Neuronal stem cell (in vitro differentiated cells): ENCODE results near the gene CAMTA1.

Experiments
- DNase-seq: peaks from one replicate; pipeline ENCODE4 v3.0.0-alpha.2; 2013; ENCODE audit warnings: low spot score
- H2AFZ ChIP-seq: one replicate; pipeline ENCODE4 v1.6.1; 2013; ENCODE audit warnings: mild to moderate bottlenecking, low read length, inconsistent platforms
- H2AK5ac ChIP-seq: 2 replicates; pipeline ENCODE4 v1.6.1; 2013; ENCODE audit warnings: low read depth, mild to moderate bottlenecking, inconsistent platforms, low read length, moderate library complexity, mixed read lengths
- H2BK120ac ChIP-seq: 2 replicates; pipeline ENCODE4 v1.6.1; 2013; ENCODE audit warnings: low read depth, mild to moderate bottlenecking, inconsistent platforms, low read length, moderate library complexity, mixed read lengths
- H2BK12ac ChIP-seq: one replicate; pipeline ENCODE4 v1.6.1; 2013; ENCODE audit warnings: low read length, inconsistent platforms
- H2BK15ac ChIP-seq: 2 replicates; pipeline ENCODE4 v1.6.1; 2013; ENCODE audit warnings: mild to moderate bottlenecking, low read length, inconsistent platforms, mixed read lengths
- H2BK5ac ChIP-seq: one replicate; pipeline ENCODE4 v1.6.1; 2013; ENCODE audit warnings: inconsistent platforms, mild to moderate bottlenecking, low read length, moderate library complexity
- H3K14ac ChIP-seq: one replicate; pipeline ENCODE4 v1.6.1; 2013; ENCODE audit warnings: low read length, inconsistent platforms
- H3K18ac ChIP-seq: 2 replicates; pipeline ENCODE4 v1.6.1; 2013; ENCODE audit warnings: low read length, inconsistent platforms
- H3K23ac ChIP-seq: 2 replicates; pipeline ENCODE4 v1.6.1; 2013; ENCODE audit warnings: low read depth, mild to moderate bottlenecking, mixed read lengths, low read length, inconsistent platforms; ENCODE audit not compliant: poor library complexity
- H3K27ac ChIP-seq: replicated peaks from 3 replicates; pipeline ENCODE4 v1.5.1; 2013; ENCODE audit warnings: low read length, inconsistent platforms
- H3K27me3 ChIP-seq, 3 experiments: 2 replicates each; pipeline ENCODE4 v1.6.1; 2013; ENCODE audit warnings: low read length in 3 of 3, mild to moderate bottlenecking in 2 of 3, inconsistent platforms in 1 of 3, low read depth in 1 of 3, mixed read lengths in 1 of 3, moderate library complexity in 1 of 3; ENCODE audit not compliant: control insufficient read depth in 3 of 3, insufficient read depth in 3 of 3
- H3K36me3 ChIP-seq, 2 donors: replicated peaks in 1 of 2; 2 replicates each; pipeline ENCODE4 v1.6.1; 2013; ENCODE audit warnings: low read length in 2 of 2; ENCODE audit not compliant: control insufficient read depth in 2 of 2, insufficient read depth in 2 of 2
- H3K4ac ChIP-seq: 2 replicates; pipeline ENCODE4 v1.6.1; 2013; ENCODE audit warnings: inconsistent platforms, mild to moderate bottlenecking, low read length, moderate library complexity
- H3K4me1 ChIP-seq, 2 donors: 1 replicate in 1 of 2; 2 replicates in 1 of 2; pipeline ENCODE4 v1.6.1; 2013; ENCODE audit warnings: low read length in 2 of 2, low read depth in 1 of 2; ENCODE audit not compliant: control insufficient read depth in 2 of 2, insufficient read depth in 1 of 2
- H3K4me2 ChIP-seq: one replicate; pipeline ENCODE4 v1.6.1; 2013; ENCODE audit warnings: mild to moderate bottlenecking, low read length, inconsistent platforms; ENCODE audit not compliant: insufficient read depth, poor library complexity, severe bottlenecking
- H3K4me3 ChIP-seq, 2 donors: 2 replicates each; pipeline ENCODE4 v1.5.1; 2013; ENCODE audit warnings: low read length in 2 of 2, mild to moderate bottlenecking in 2 of 2, inconsistent platforms in 1 of 2, moderate library complexity in 1 of 2
- H3K79me1 ChIP-seq: one replicate; pipeline ENCODE4 v1.6.1; 2013; ENCODE audit warnings: low read depth, mild to moderate bottlenecking, inconsistent platforms, low read length, moderate library complexity
- H3K9ac ChIP-seq: one replicate; pipeline ENCODE4 v1.6.1; 2013; ENCODE audit warnings: mild to moderate bottlenecking, low read depth, low read length, inconsistent platforms; ENCODE audit not compliant: poor library complexity
- H3K9me3 ChIP-seq, 2 donors: replicated peaks in 1 of 2; 2 replicates each; pipeline versions ENCODE3 to v1.6.1; 2013; ENCODE audit warnings: low read length in 2 of 2, mild to moderate bottlenecking in 2 of 2, inconsistent platforms in 1 of 2, low read depth in 1 of 2, mixed read lengths in 1 of 2, moderate library complexity in 1 of 2; ENCODE audit not compliant: control insufficient read depth in 2 of 2, insufficient read depth in 1 of 2
- H4K8ac ChIP-seq: one replicate; pipeline ENCODE4 v1.6.1; 2013; ENCODE audit warnings: low read depth, mild to moderate bottlenecking, inconsistent platforms, low read length, moderate library complexity
- H4K91ac ChIP-seq: one replicate; pipeline ENCODE4 v1.6.1; 2013; ENCODE audit warnings: low read length, low read depth, mild to moderate bottlenecking, inconsistent platforms; ENCODE audit not compliant: poor library complexity
- WGBS, 2 donors: extraction: QIAGEN DNeasy Blood & Tissue Kit; methylation state at CpG; one replicate each; pipeline ENCODE4 v1.1.7; 2013; ENCODE audit warnings: missing lambda C conversion rate in 2 of 2, mixed read lengths in 1 of 2; ENCODE audit not compliant: insufficient read length in 2 of 2, insufficient replicate concordance in 1 of 2; ENCODE audit errors: extremely low coverage in 2 of 2; 5-methylcytosine and 5-hydroxymethylcytosine counted together

Gene CAMTA1

GRCh38 chr1:7611421-7612010 is 826.3 kb downstream of the CAMTA1 start:
- Histone ChIP-seq H3K4me1 (peaks cover 0 to 4% of the 10 kb centered on the region in 2 donors), H3K18ac (peak overlapping the region; percentile 21), H2AFZ (no peak overlapping the region), H3K36me3 (no peaks in the 10 kb centered on the region), H3K27ac (no peak overlapping the region), H4K8ac (no peak overlapping the region), H3K27me3 (no peaks in the 10 kb centered on the region), H3K4me2 (no peak overlapping the region), H2BK12ac (no peak overlapping the region), H2BK5ac (no peak overlapping the region), H3K23ac (no peak overlapping the region), H2BK15ac (no peak overlapping the region), H4K91ac (no peak overlapping the region), H3K14ac (no peak overlapping the region), H3K4ac (no peak overlapping the region), H2AK5ac (no peak overlapping the region), H3K79me1 (no peaks in the 10 kb centered on the region), H2BK120ac (no peak overlapping the region), H3K9ac (no peak overlapping the region), H3K9me3 (no peaks in the 10 kb centered on the region), H3K4me3 (no peak overlapping the region)
- no CpG with 5 or more reads among the region's 9 CpGs for WGBS, 2 donors
- DNase-seq: no peak

GRCh38 chr1:7613106-7613850 is 828.0 kb downstream of the CAMTA1 start:
- no peak for DNase-seq
- H4K8ac ChIP-seq: no peak overlapping the region

GRCh38 chr1:7613851-7614205 is 828.6 kb downstream of the CAMTA1 start:
- H3K18ac ChIP-seq: no peak overlapping the region
- no peak overlapping the region for H3K27ac ChIP-seq
- H2BK5ac ChIP-seq: no peak overlapping the region
- H2BK15ac ChIP-seq: no peak overlapping the region
- H4K8ac ChIP-seq: no peak overlapping the region
- H3K36me3 ChIP-seq: no peaks in the 10 kb centered on the region
- no peak overlapping the region for H3K14ac ChIP-seq
- no peak overlapping the region for H2BK120ac ChIP-seq
- H3K4ac ChIP-seq: no peak overlapping the region
- H3K9ac ChIP-seq: no peak overlapping the region
- WGBS, 2 donors: no CpG with 5 or more reads among the region's 4 CpGs
- H3K4me1 ChIP-seq: peaks cover 0 to 3% of the 10 kb centered on the region in 2 donors
- H3K4me3 ChIP-seq: no peak overlapping the region
- no peak for DNase-seq
- no peak overlapping the region for H2AK5ac ChIP-seq
- peaks cover 0 to 3% (median 0%) of the 10 kb centered on the region in 3 experiments for H3K27me3 ChIP-seq
- H4K91ac ChIP-seq: no peak overlapping the region
- no peak overlapping the region for H3K23ac ChIP-seq
- H3K9me3 ChIP-seq: no peaks in the 10 kb centered on the region
- H2AFZ ChIP-seq: no peak overlapping the region
- H3K4me2 ChIP-seq: no peak overlapping the region
- H2BK12ac ChIP-seq: no peak overlapping the region
- no peaks in the 10 kb centered on the region for H3K79me1 ChIP-seq

More at GRCh38 chr1:7613106-7613850, 828.0 kb downstream of the CAMTA1 start:
- no peak overlapping the region for H2AK5ac ChIP-seq
- peaks cover 0 to 3% (median 0%) of the 10 kb centered on the region in 3 experiments for H3K27me3 ChIP-seq
- no peak overlapping the region for H2AFZ ChIP-seq
- H3K4me3 ChIP-seq: no peak overlapping the region
- no peak overlapping the region for H3K23ac ChIP-seq
- H3K9ac ChIP-seq: no peak overlapping the region
- no peak overlapping the region for H3K4me2 ChIP-seq
- H3K18ac ChIP-seq: no peak overlapping the region
- H3K4me1 ChIP-seq: peaks cover 0 to 4% of the 10 kb centered on the region in 2 donors
- H3K14ac ChIP-seq: no peak overlapping the region
- no peak overlapping the region for H2BK5ac ChIP-seq
- H2BK15ac ChIP-seq: no peak overlapping the region
- H3K4ac ChIP-seq: no peak overlapping the region
- no peak overlapping the region for H2BK120ac ChIP-seq
- H2BK12ac ChIP-seq: no peak overlapping the region
- H3K36me3 ChIP-seq: no peaks in the 10 kb centered on the region
- H4K91ac ChIP-seq: no peak overlapping the region
- H3K9me3 ChIP-seq: no peaks in the 10 kb centered on the region
- WGBS, 2 donors: no CpG with 5 or more reads among the region's 18 CpGs
- H3K79me1 ChIP-seq: no peaks in the 10 kb centered on the region
- H3K27ac ChIP-seq: no peak overlapping the region

- no peak overlapping the region for H4K91ac ChIP-seq
- no peak overlapping the region for H2AK5ac ChIP-seq
- H3K4me3 ChIP-seq: no peak overlapping the region
- no peak overlapping the region for H3K18ac ChIP-seq
- H3K23ac ChIP-seq: peak overlapping the region; percentile 37
- no peak overlapping the region for H3K4me2 ChIP-seq
- H2BK12ac ChIP-seq: no peak overlapping the region
- no peaks in the 10 kb centered on the region for H3K9me3 ChIP-seq
- H3K14ac ChIP-seq: no peak overlapping the region
- no peaks in the 10 kb centered on the region for H3K4me1 ChIP-seq
- no peak overlapping the region for H2BK5ac ChIP-seq
- H2BK15ac ChIP-seq: no peak overlapping the region
- no peak overlapping the region for H3K27ac ChIP-seq
- peaks cover 0 to 3% (median 0%) of the 10 kb centered on the region in 3 experiments for H3K27me3 ChIP-seq
- no peak overlapping the region for H2AFZ ChIP-seq
- no peak overlapping the region for H2BK120ac ChIP-seq
- no peaks in the 10 kb centered on the region for H3K36me3 ChIP-seq
- no peak overlapping the region for H4K8ac ChIP-seq
- no CpG with 5 or more reads among the region's 9 CpGs for WGBS, 2 donors
- no peak overlapping the region for H3K9ac ChIP-seq
- DNase-seq: no peak
- H3K79me1 ChIP-seq: no peaks in the 10 kb centered on the region
- H3K4ac ChIP-seq: no peak overlapping the region
These were observed 829.4 kb downstream of the CAMTA1 start for GRCh38 chr1:7614576-7615074.
